HL-60 (cell line): ENCODE data around the gene THUMPD2.
A peak's percentile ranks its signal among the peaks of the same experiment; 100 is the strongest.
"Not testable (repeated sequence)": the region's sequence is repeated elsewhere in the genome, so short reads cannot be mapped to it uniquely, and the experiment has no call there.

ENCODE experiments used
- DNase-seq, 2 experiments: peaks; one replicate each; pipeline ENCODE4 v3.0.0-alpha.2; 2010 to 2020; ENCODE audit warnings: low read depth in 1 of 2, low spot score in 1 of 2
- H3K27ac ChIP-seq: fragments of 250-450 bp; sonication (Bioruptor Pico); replicated peaks from 2 replicates; pipeline ENCODE4 v1.5.1; 2020; ENCODE audit warnings: mild to moderate bottlenecking, moderate library complexity
- H3K27me3 ChIP-seq: fragments of 250-450 bp; sonication (Bioruptor Pico); 2 replicates; pipeline ENCODE4 v1.5.1; 2021; ENCODE audit warnings: mild to moderate bottlenecking, moderate library complexity; ENCODE audit not compliant: insufficient read depth, poor library complexity, severe bottlenecking
- H3K4me3 ChIP-seq: replicated peaks from 2 replicates; pipeline ENCODE4 v1.5.1; 2011; ENCODE audit warnings: mild to moderate bottlenecking, control low read depth, low read length; ENCODE audit not compliant: insufficient read depth
- GABPA ChIP-seq: IDR thresholded peaks from 2 replicates; pipeline ENCODE4 v1.6.1; 2012; ENCODE audit warnings: low read depth
- POLR2AphosphoS5 ChIP-seq: IDR thresholded peaks from 2 replicates; pipeline ENCODE4 v1.6.1; 2012; ENCODE audit warnings: low read depth
- SPI1 ChIP-seq: IDR thresholded peaks from 2 replicates; pipeline ENCODE4 v1.6.1; 2012; ENCODE audit warnings: low read depth, mild to moderate bottlenecking, borderline replicate concordance
- TF ChIP-seq, protein P1 (sequence below): IDR thresholded peaks from one replicate; pipeline ENCODE4 v1.5.1; 2011; ENCODE audit warnings: low read length, control low read depth, inconsistent platforms; ENCODE audit not compliant: insufficient read depth
- TF ChIP-seq, protein P2 (sequence below): IDR thresholded peaks from 2 replicates; pipeline ENCODE4 v1.6.1; 2012; ENCODE audit warnings: low read depth; ENCODE audit not compliant: insufficient replicate concordance

THUMPD2 gene

DNA sequence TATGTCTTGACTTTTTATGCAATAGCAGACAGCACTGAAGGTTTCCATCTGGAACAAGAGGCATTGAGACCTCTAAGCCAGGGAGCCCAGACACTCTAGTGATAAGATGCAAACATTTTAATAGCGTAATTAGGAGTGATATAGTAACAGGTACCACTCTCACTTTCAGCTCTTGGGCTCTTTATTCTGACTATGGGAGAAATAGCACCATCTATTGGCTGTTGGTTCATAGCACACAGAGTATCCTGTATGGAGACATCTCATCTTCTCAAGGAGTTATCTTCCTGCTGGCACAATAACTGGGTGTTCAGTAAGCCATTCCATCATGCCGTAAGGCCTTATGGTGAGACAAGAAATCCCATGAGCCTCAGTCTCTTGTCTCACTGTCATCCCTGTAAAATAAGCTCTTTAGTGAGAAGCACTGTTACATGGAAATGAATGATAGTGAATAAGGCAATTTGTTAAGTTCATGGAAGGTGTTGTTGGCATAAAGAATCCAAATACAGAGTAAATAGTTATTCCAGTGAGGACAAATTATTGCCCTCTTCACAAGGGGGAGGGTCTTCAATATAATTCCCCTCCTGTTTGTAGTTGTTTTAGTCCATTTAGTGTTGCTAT, 48.3 kb downstream of the THUMPD2 start:
- no peak for TF ChIP-seq POLR2AphosphoS5
- TF ChIP-seq, protein P1, sequence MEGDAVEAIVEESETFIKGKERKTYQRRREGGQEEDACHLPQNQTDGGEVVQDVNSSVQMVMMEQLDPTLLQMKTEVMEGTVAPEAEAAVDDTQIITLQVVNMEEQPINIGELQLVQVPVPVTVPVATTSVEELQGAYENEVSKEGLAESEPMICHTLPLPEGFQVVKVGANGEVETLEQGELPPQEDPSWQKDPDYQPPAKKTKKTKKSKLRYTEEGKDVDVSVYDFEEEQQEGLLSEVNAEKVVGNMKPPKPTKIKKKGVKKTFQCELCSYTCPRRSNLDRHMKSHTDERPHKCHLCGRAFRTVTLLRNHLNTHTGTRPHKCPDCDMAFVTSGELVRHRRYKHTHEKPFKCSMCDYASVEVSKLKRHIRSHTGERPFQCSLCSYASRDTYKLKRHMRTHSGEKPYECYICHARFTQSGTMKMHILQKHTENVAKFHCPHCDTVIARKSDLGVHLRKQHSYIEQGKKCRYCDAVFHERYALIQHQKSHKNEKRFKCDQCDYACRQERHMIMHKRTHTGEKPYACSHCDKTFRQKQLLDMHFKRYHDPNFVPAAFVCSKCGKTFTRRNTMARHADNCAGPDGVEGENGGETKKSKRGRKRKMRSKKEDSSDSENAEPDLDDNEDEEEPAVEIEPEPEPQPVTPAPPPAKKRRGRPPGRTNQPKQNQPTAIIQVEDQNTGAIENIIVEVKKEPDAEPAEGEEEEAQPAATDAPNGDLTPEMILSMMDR = peak; percentile 60
- Histone ChIP-seq H3K4me3 (no peak overlapping the region), H3K27me3 (no peaks in the 10 kb centered on the region), H3K27ac (no peak overlapping the region)
- peak in 1 of 2 experiments; percentile 18 for DNase-seq

DNA sequence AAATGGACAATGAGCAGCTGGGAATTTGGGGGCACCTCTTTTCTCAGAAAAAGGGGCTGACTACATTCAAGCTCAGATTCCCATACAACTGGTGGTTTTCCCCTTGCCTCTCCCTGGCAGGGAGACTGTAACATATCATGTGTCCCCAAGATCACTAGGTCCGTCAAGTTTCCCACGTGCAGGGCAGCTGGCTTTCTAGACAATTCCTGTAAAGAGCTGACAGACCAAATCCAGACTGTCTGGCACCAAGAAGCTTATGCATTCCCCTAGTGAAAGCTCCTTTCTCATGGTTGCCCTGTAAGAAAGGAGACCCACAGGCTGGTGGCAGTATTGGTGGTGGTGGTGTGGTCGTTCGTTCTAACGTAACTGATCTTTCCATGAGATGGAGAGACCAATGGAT, 48.8 kb downstream of the THUMPD2 start:
- TF ChIP-seq, protein P2, sequence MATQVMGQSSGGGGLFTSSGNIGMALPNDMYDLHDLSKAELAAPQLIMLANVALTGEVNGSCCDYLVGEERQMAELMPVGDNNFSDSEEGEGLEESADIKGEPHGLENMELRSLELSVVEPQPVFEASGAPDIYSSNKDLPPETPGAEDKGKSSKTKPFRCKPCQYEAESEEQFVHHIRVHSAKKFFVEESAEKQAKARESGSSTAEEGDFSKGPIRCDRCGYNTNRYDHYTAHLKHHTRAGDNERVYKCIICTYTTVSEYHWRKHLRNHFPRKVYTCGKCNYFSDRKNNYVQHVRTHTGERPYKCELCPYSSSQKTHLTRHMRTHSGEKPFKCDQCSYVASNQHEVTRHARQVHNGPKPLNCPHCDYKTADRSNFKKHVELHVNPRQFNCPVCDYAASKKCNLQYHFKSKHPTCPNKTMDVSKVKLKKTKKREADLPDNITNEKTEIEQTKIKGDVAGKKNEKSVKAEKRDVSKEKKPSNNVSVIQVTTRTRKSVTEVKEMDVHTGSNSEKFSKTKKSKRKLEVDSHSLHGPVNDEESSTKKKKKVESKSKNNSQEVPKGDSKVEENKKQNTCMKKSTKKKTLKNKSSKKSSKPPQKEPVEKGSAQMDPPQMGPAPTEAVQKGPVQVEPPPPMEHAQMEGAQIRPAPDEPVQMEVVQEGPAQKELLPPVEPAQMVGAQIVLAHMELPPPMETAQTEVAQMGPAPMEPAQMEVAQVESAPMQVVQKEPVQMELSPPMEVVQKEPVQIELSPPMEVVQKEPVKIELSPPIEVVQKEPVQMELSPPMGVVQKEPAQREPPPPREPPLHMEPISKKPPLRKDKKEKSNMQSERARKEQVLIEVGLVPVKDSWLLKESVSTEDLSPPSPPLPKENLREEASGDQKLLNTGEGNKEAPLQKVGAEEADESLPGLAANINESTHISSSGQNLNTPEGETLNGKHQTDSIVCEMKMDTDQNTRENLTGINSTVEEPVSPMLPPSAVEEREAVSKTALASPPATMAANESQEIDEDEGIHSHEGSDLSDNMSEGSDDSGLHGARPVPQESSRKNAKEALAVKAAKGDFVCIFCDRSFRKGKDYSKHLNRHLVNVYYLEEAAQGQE = no peak
- no peak for TF ChIP-seq POLR2AphosphoS5
- no peak for TF ChIP-seq SPI1
- TF ChIP-seq, protein P1 = no peak
- no peak for TF ChIP-seq GABPA
- no peaks in the 10 kb centered on the region for H3K27me3 ChIP-seq
- no peak overlapping the region for H3K4me3 ChIP-seq
- no peak for DNase-seq
- H3K27ac ChIP-seq = no peak overlapping the region

DNA sequence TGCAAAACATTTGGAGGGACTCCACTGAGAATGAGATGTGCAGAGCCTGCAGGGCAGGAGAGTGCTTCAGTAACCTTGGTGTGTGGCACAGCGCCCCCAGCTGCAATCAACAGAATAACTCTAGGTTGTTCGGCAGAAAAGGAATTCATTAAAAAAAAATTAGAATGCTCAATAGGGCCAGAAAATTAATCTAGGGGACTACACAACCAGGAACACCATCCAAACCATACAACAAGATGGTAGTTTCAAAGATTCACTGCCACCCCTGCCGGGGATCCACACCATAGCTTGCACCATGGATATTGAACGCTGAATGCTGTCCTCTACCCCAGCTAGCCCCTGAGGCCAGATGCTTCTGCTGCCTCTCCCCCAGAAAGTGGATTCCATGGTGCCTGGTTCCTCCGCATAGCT, 50.1 kb downstream of the THUMPD2 start:
- DNase-seq = peak; percentile 5 to 45
- TF ChIP-seq SPI1 = no peak
- no peak for TF ChIP-seq GABPA
- TF ChIP-seq, protein P2 = no peak
- TF ChIP-seq, protein P1 = peak; percentile 50
- Histone ChIP-seq H3K27ac (no peak overlapping the region), H3K27me3 (no peaks in the 10 kb centered on the region), H3K4me3 (no peak overlapping the region)

DNA sequence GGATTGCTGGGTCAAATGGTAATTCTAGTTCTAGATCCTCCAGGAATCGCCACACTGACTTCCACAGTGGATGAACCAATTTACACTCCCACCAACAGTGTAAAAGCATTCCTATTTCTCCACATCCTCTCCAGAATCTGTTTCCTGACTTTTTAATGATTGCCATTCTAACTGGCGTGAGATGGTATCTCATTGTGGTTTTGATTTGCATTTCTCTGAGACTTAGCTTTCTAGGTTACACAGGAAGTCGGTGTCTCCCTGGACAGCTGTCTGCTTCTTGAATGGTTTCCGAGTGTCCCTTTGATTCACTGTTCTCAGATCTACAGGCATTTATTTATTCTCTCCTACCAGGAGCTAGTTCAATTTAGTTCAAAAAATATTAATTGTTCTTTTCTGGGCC, 51.0 kb downstream of the THUMPD2 start:
- not testable (repeated sequence) for DNase-seq, H3K27ac ChIP-seq, H3K27me3 ChIP-seq, H3K4me3 ChIP-seq
